H1 (cell line): Measurements from ENCODE around the gene MSL1. TPM values are rescaled to one million over a fixed set of nuclear protein-coding genes. Genes with fewer than 3 reads are reported as not detected.

ENCODE experiments used
- CREB1 ChIP-seq: IDR thresholded peaks from 2 replicates; pipeline ENCODE4 v1.6.1; 2012; ENCODE audit warnings: inconsistent platforms
- polyA plus RNA-seq, 7 experiments: library from polyadenylated mRNA; depleted of rRNA in 3 of 7; stranded (reverse) in 5 of 7; unstranded in 2 of 7; fragments of >200 nt in 5 of 7; fragments of 200-250 nt in 2 of 7; gene quantifications; 1 replicate in 5 of 7; 2 replicates in 1 of 7; 4 replicates in 1 of 7; pipeline versions ENCODE4 v1.2.1 to v1.2.3, GENCODE V29; 2011 to 2013; ENCODE audit warnings: missing spikeins in 2 of 7, mixed read lengths in 2 of 7
- total RNA-seq: library from RNA; stranded (reverse); fragmentation: NEBNext Ultra II Directional; extraction: Animal tissue kit (Norgen Biotek cat#: 25700); gene quantifications from 2 replicates; pipeline ENCODE4 v1.2.1, GENCODE V29; 2021

The MSL1 gene
- total and polyA plus RNA-seq, 2 of the 8 experiments (the other 6 are each of a cell fraction or from before 2014, with no cell fraction given) = 24.1 to 66.5 TPM

DNA sequence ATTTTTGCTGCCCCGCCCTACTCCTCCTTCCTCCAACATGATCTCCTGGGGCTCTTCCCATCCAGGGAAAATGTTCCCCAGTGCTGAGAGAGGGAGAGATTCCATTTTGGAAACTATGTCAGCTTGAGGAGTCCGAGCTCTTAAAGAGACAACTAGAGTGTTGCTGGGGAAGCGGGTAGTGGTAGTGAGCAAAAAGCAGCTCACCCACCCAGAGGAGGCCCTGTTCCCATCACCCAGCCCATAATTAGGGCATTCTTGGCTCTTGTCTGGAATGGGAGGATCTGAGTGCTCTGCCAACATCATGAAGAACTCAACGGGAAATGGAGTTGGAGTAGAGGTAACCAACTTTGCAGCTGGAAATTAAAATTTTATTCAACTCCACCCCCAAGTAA lies 9.1 kb upstream of the MSL1 start (continued):
- no peak for TF ChIP-seq CREB1
